NB4 (cell line): Measurements from ENCODE around the gene PEX12.

Experiments
- CTCF ChIP-seq: IDR thresholded peaks from one replicate; pipeline ENCODE4 v1.5.1; 2012; ENCODE audit warnings: low read depth, low read length
- POLR2A ChIP-seq: IDR thresholded peaks from 2 replicates; pipeline ENCODE4 v1.6.1; 2011; ENCODE audit warnings: mild to moderate bottlenecking; ENCODE audit not compliant: insufficient read length; ENCODE audit errors: extremely low read depth

DNA sequence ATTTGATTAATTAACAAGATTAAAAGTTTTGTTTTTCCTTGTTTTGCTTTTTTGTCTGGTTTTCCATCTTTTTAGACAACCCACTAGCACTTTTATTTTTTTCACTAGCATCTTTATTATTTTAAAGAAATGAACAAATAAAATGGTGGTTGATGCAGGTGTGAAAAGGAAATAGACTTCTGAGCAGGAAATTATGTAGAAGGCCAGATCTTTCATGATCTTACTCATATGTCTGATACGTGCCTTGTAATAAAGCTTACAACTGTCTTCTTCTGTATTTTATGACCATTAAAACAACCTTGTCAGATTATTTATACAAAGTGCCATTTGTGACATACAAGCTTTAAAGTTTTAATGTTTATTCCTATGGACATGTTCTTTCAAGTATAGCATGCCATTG lies 47.2 kb downstream of the PEX12 start:
- TF ChIP-seq CTCF, result no peak
- no peak for TF ChIP-seq POLR2A
